Adipose tissue (tissue), 3 donors: ENCODE results near the gene OR6Y1. TPM values are rescaled to one million over a fixed set of nuclear protein-coding genes. Genes with fewer than 3 reads are reported as not detected.

Experiments used
- H3K27ac ChIP-seq: one replicate; pipeline ENCODE4 v1.5.1; 2013; ENCODE audit warnings: low read depth, low read length
- WGBS, 3 donors: extraction: QIAGEN DNeasy Blood & Tissue Kit; methylation state at CpG; one replicate each; pipeline ENCODE4 v1.1.7; 2013; 5-methylcytosine and 5-hydroxymethylcytosine counted together
- polyA plus RNA-seq, 3 donors: library from polyadenylated mRNA; stranded (reverse); fragments of 200-250 nt; gene quantifications; one replicate each; pipeline ENCODE4 v1.2.3, GENCODE V29; 2013
- donor health status: healthy with polysubstance abuse.
- donor health status: Bipolar disorder and iron deficiency.
- donor health status: healthy.

OR6Y1 gene
- polyA plus RNA-seq, 3 donors = not detected

GRCh38 chr1:158509471-158510156, 44.6 kb downstream of the OR6Y1 start:
- WGBS, 3 donors = 23 to 32% (median 31%) methylated on average over 4 of the region's 4 CpGs
- no peak overlapping the region for H3K27ac ChIP-seq

GRCh38 chr1:158507511-158507910, 46.7 kb downstream of the OR6Y1 start:
- no peak overlapping the region for H3K27ac ChIP-seq
- WGBS, 3 donors = 58 to 94% (median 86%) methylated on average over 2 of the region's 2 CpGs

GRCh38 chr1:158506369-158506987, 47.7 kb downstream of the OR6Y1 start:
- H3K27ac ChIP-seq = no peak overlapping the region
- 28 to 56% (median 55%) methylated on average over 1 of the region's 1 CpG for WGBS, 3 donors

GRCh38 chr1:158496374-158496773, 57.8 kb downstream of the OR6Y1 start:
- WGBS, 3 donors = 24 to 32% (median 31%) methylated on average over 2 of the region's 2 CpGs
- H3K27ac ChIP-seq = no peak overlapping the region

- WGBS, 3 donors = 0 to 22% (median 11%) methylated on average over 2 of the region's 2 CpGs
- no peak overlapping the region for H3K27ac ChIP-seq
These were observed 59.4 kb downstream of the OR6Y1 start for GRCh38 chr1:158494796-158495195.

Other genes starting within 250 kb of the OR6Y1 start
- gene CD1B, start 222.9 kb downstream of the OR6Y1 start, polyA plus RNA-seq = not detected
- under 1 TPM in 1 of 3 donors, not detected in 2; 0.05 TPM for gene CD1E, start 200.5 kb downstream of the OR6Y1 start, polyA plus RNA-seq
- not detected for gene OR10T2, start 154.9 kb downstream of the OR6Y1 start, polyA plus RNA-seq
- under 1 TPM in 1 of 3 donors, not detected in 2; 0.11 TPM for gene OR10K2, start 128.2 kb downstream of the OR6Y1 start, polyA plus RNA-seq
- gene OR10K1, start 92.6 kb downstream of the OR6Y1 start, polyA plus RNA-seq = under 1 TPM in 1 of 3 donors, not detected in 2; 0.34 TPM
- not detected for gene OR10R2, start 82.2 kb downstream of the OR6Y1 start, polyA plus RNA-seq
- gene OR6P1, start 16.2 kb upstream of the OR6Y1 start, polyA plus RNA-seq = not detected
- not detected for gene OR10X1, start 25.5 kb upstream of the OR6Y1 start, polyA plus RNA-seq
- gene OR10Z1, start 50.9 kb upstream of the OR6Y1 start, polyA plus RNA-seq = not detected
- gene SPTA1, start 132.3 kb upstream of the OR6Y1 start, polyA plus RNA-seq = under 1 TPM in 1 of 3 donors, not detected in 2; 0.18 TPM
- gene OR6K2, start 146.2 kb upstream of the OR6Y1 start, polyA plus RNA-seq = not detected
- gene OR6K3, start 166.3 kb upstream of the OR6Y1 start, polyA plus RNA-seq = not detected
- not detected for gene OR6K6, start 200.3 kb upstream of the OR6Y1 start, polyA plus RNA-seq
- gene OR6N1, start 217.8 kb upstream of the OR6Y1 start, polyA plus RNA-seq = not detected
- gene OR6N2, start 226.8 kb upstream of the OR6Y1 start, polyA plus RNA-seq = not detected